Neural progenitor cell (in vitro differentiated cells): Measurements from ENCODE around the gene FAM177B.

Source experiments
- CTCF ChIP-seq: fragments of 200-600 bp; sonication (generic); IDR thresholded peaks from 2 replicates; pipeline ENCODE4 v1.5.1; 2017; ENCODE audit warnings: antibody characterized with exemption, mild to moderate bottlenecking
- EZH2 ChIP-seq: fragments of 200-600 bp; sonication (generic); IDR thresholded peaks from 2 replicates; pipeline ENCODE4 v1.6.1; 2017; ENCODE audit warnings: antibody characterized with exemption, mild to moderate bottlenecking, moderate library complexity
- EZH2phosphoT487 ChIP-seq: fragments of 200-600 bp; sonication (generic); IDR thresholded peaks from 2 replicates; pipeline ENCODE4 v1.6.1; 2017; ENCODE audit warnings: antibody characterized with exemption

- no peak for TF ChIP-seq CTCF
- no peak for TF ChIP-seq EZH2phosphoT487
- no peak for TF ChIP-seq EZH2
Measured at GRCh38 chr1:222696741-222697140, 40.3 kb upstream of the FAM177B start.
